Esophagus squamous epithelium (tissue), 4 donors: ENCODE results near the gene DISP2.

Experiments used
- CTCF ChIP-seq, 6 experiments: fragments of 450-650 bp in 4 of 6; fragments of 200-600 bp in 2 of 6; sonication (generic) in 2 of 6; IDR thresholded peaks; one replicate each; pipeline ENCODE4 v1.5.1; 2016 to 2019; ENCODE audit warnings: antibody characterized with exemption in 6 of 6, mild to moderate bottlenecking in 4 of 6, moderate library complexity in 4 of 6
- POLR2A ChIP-seq, 4 donors: fragments of 450-650 bp; IDR thresholded peaks; one replicate each; pipeline ENCODE4 v1.6.1; 2017; ENCODE audit warnings: antibody characterized with exemption in 4 of 4, mild to moderate bottlenecking in 4 of 4, moderate library complexity in 3 of 4

- TF ChIP-seq CTCF (IDR thresholded peaks at IDR 0.05) (peak in 1 of 6 experiments; percentile 9), POLR2A (IDR thresholded peaks at IDR 0.05) (peak in 1 of 4 donors; percentile 38)
These were observed 24.0 kb upstream of the DISP2 start for GRCh38 chr15:40333922-40334492.
